IMR-90 (cell line): ENCODE measurements around the gene S100A12. TPM values are rescaled to one million over a fixed set of nuclear protein-coding genes. Genes with fewer than 3 reads are reported as not detected.

Experiments
- ATAC-seq: fragments of 200-7000 bp; cut with Tn5 transposase; 2 replicates; pipeline ENCODE4 v1.9.1; 2020; ENCODE audit warnings: low read depth, mild to moderate bottlenecking, moderate library complexity
- BruUV-seq: library from RNA; stranded (reverse); fragments of 400-500 nt; replicated peaks from 2 replicates; lab custom pipeline; 2021; lab: Mats Ljungman, UMichigan
- CTCF ChIA-PET: fragments of 300-600 bp; formaldehyde crosslinking; extraction: SDS; loops from one replicate; lab custom pipeline; 2021; ENCODE audit warnings: antibody characterized with exemption; lab: Yijun Ruan, JAX
- POLR2A ChIA-PET: fragments of 300-600 bp; sonication (Branson Sonifier 250); formaldehyde crosslinking; loops from one replicate; lab custom pipeline; 2022; ENCODE audit warnings: antibody characterized with exemption; ENCODE audit not compliant: unreplicated experiment; lab: Charles Lee
- DNase-seq: peaks from one replicate; pipeline ENCODE4 v3.0.0; 2013
- H2AFZ ChIP-seq: replicated peaks from 2 replicates; pipeline ENCODE3; 2013; ENCODE audit warnings: low read length, mild to moderate bottlenecking; ENCODE audit not compliant: poor library complexity
- H2AK5ac ChIP-seq: 2 replicates; pipeline ENCODE4 v1.6.1; 2013; ENCODE audit warnings: low read depth, low read length, inconsistent platforms
- H2AK9ac ChIP-seq: replicated peaks from 2 replicates; pipeline ENCODE3; 2013; ENCODE audit warnings: mild to moderate bottlenecking, low read depth, low read length, moderate library complexity; ENCODE audit not compliant: poor library complexity
- H2BK120ac ChIP-seq: 2 replicates; pipeline ENCODE4 v1.6.1; 2013; ENCODE audit warnings: low read depth, low read length, inconsistent platforms
- H2BK15ac ChIP-seq: 3 replicates; pipeline ENCODE4 v1.6.1; 2013; ENCODE audit warnings: low read depth, low read length, inconsistent platforms
- H2BK20ac ChIP-seq: 2 replicates; pipeline ENCODE4 v1.6.1; 2013; ENCODE audit warnings: low read depth, mild to moderate bottlenecking, inconsistent platforms, low read length, moderate library complexity
- H2BK5ac ChIP-seq: 2 replicates; pipeline ENCODE4 v1.6.1; 2013; ENCODE audit warnings: mild to moderate bottlenecking, low read depth, low read length, inconsistent platforms; ENCODE audit not compliant: poor library complexity, severe bottlenecking
- H3K14ac ChIP-seq: replicated peaks from 2 replicates; pipeline ENCODE4 v1.6.1; 2013; ENCODE audit warnings: low read depth, low read length, inconsistent platforms
- H3K18ac ChIP-seq: 2 replicates; pipeline ENCODE4 v1.6.1; 2013; ENCODE audit warnings: low read depth, low read length, control low read depth
- H3K23ac ChIP-seq: 2 replicates; pipeline ENCODE4 v1.6.1; 2013; ENCODE audit warnings: low read depth, low read length, inconsistent platforms
- H3K27ac ChIP-seq: 2 replicates; pipeline ENCODE4 v1.5.1; 2013; ENCODE audit warnings: mild to moderate bottlenecking, control low read depth, low read length; ENCODE audit not compliant: insufficient read depth
- H3K27me3 ChIP-seq: 2 replicates; pipeline ENCODE4 v1.6.1; 2013; ENCODE audit warnings: low read length; ENCODE audit not compliant: control insufficient read depth, insufficient read depth
- H3K36me3 ChIP-seq: 2 replicates; pipeline ENCODE4 v1.6.1; 2013; ENCODE audit warnings: low read length, mixed read lengths; ENCODE audit not compliant: control insufficient read depth, insufficient read depth
- H3K4ac ChIP-seq: 2 replicates; pipeline ENCODE4 v1.6.1; 2013; ENCODE audit warnings: low read depth, low read length, inconsistent platforms
- H3K4me1 ChIP-seq: 2 replicates; pipeline ENCODE4 v1.6.1; 2013; ENCODE audit warnings: low read length, mixed read lengths; ENCODE audit not compliant: control insufficient read depth, insufficient read depth
- H3K4me2 ChIP-seq: 2 replicates; pipeline ENCODE4 v1.6.1; 2013; ENCODE audit warnings: low read depth, mild to moderate bottlenecking, control low read depth, low read length, moderate library complexity
- H3K4me3 ChIP-seq: 2 replicates; pipeline ENCODE4 v1.5.1; 2013; ENCODE audit warnings: low read depth, mild to moderate bottlenecking, control low read depth, low read length, moderate library complexity; ENCODE audit not compliant: insufficient read depth
- H3K56ac ChIP-seq: 2 replicates; pipeline ENCODE4 v1.6.1; 2013; ENCODE audit warnings: low read length, inconsistent platforms; ENCODE audit not compliant: insufficient read depth; ENCODE audit errors: extremely low read depth
- H3K79me1 ChIP-seq, 2 experiments: 2 replicates each; pipeline ENCODE4 v1.6.1; 2013; ENCODE audit warnings: low read length in 2 of 2, inconsistent platforms in 1 of 2, low read depth in 1 of 2
- H3K9ac ChIP-seq: 2 replicates; pipeline ENCODE4 v1.6.1; 2013; ENCODE audit warnings: low read depth, low read length, control low read depth
- H3K9me1 ChIP-seq: 2 replicates; pipeline ENCODE4 v1.6.1; 2013; ENCODE audit warnings: low read length, inconsistent platforms; ENCODE audit not compliant: insufficient read depth
- H3K9me3 ChIP-seq: 2 replicates; pipeline ENCODE4 v1.6.1; 2013; ENCODE audit warnings: low read length; ENCODE audit not compliant: control insufficient read depth, insufficient read depth
- H4K20me1 ChIP-seq: 2 replicates; pipeline ENCODE4 v1.6.1; 2013; ENCODE audit warnings: low read length, inconsistent platforms; ENCODE audit not compliant: insufficient read depth
- H4K5ac ChIP-seq: 2 replicates; pipeline ENCODE4 v1.6.1; 2013; ENCODE audit warnings: mild to moderate bottlenecking, low read depth, low read length, control low read depth
- H4K8ac ChIP-seq, 2 experiments: 2 replicates each; pipeline ENCODE4 v1.6.1; 2013; ENCODE audit warnings: low read depth in 2 of 2, low read length in 2 of 2, control low read depth in 1 of 2, inconsistent platforms in 1 of 2
- H4K91ac ChIP-seq: 2 replicates; pipeline ENCODE4 v1.6.1; 2013; ENCODE audit warnings: low read depth, low read length, inconsistent platforms; ENCODE audit not compliant: insufficient read depth
- BHLHE40 ChIP-seq: fragments of 150-350 bp; IDR thresholded peaks from 2 replicates; pipeline ENCODE4 v1.6.1; 2016; ENCODE audit warnings: mild to moderate bottlenecking, low read depth, low read length
- CEBPB ChIP-seq: IDR thresholded peaks from 2 replicates; pipeline ENCODE4 v1.6.1; 2012; ENCODE audit warnings: low read depth, low read length, improper control_type of control experiment
- CHD1 ChIP-seq: IDR thresholded peaks from 2 replicates; pipeline ENCODE4 v1.6.1; 2012; ENCODE audit warnings: low read depth, low read length, improper control_type of control experiment
- ELK1 ChIP-seq: fragments of 150-350 bp; IDR thresholded peaks from 2 replicates; pipeline ENCODE4 v1.6.1; 2016; ENCODE audit warnings: low read depth, mild to moderate bottlenecking, low read length, moderate library complexity, borderline replicate concordance
- FOS ChIP-seq: fragments of 150-350 bp; IDR thresholded peaks from 2 replicates; pipeline ENCODE4 v1.6.1; 2016; ENCODE audit warnings: low read depth, low read length
- MXI1 ChIP-seq: IDR thresholded peaks from 2 replicates; pipeline ENCODE4 v1.6.1; 2012; ENCODE audit warnings: low read depth, mild to moderate bottlenecking, low read length, moderate library complexity, borderline replicate concordance
- RAD21 ChIP-seq: IDR thresholded peaks from 2 replicates; pipeline ENCODE4 v1.6.1; 2012; ENCODE audit warnings: low read length, improper control_type of control experiment
- RFX5 ChIP-seq: IDR thresholded peaks from 2 replicates; pipeline ENCODE4 v1.8.0; 2012; ENCODE audit warnings: low read depth, mild to moderate bottlenecking, low read length, moderate library complexity
- USF2 ChIP-seq: fragments of 150-350 bp; IDR thresholded peaks from 2 replicates; pipeline ENCODE4 v1.6.1; 2017; ENCODE audit warnings: mild to moderate bottlenecking, antibody characterized with exemption, low read length, low read depth
- WGBS, 2 experiments: methylation state at CpG; one replicate each; pipeline versions ENCODE4 v1.1.5 to v1.1.7; 2013; ENCODE audit warnings: missing lambda C conversion rate in 2 of 2; ENCODE audit not compliant: insufficient read length in 1 of 2; ENCODE audit errors: extremely low coverage in 2 of 2; 5-methylcytosine and 5-hydroxymethylcytosine counted together
- dilution Hi-C: fragments of 300-500 bp; cut with HindIII; formaldehyde crosslinking; loops from one replicate; pipeline ENCODE4 v1.14.3; 2018; ENCODE audit warnings: low sequenced_read_pairs; ENCODE audit not compliant: unreplicated experiment
- in situ Hi-C: fragments of 300-500 bp; cut with MboI; formaldehyde crosslinking; loops from 3 replicates; pipeline ENCODE4 v1.14.3; 2019; ENCODE audit warnings: low sequenced_read_pairs, inconsistent platforms, mixed read lengths
- intact Hi-C: fragments of 100-400 bp; cut with micrococcal nuclease; formaldehyde crosslinking; loops from 2 replicates; pipeline ENCODE4 v1.10.0; 2022
- polyA plus RNA-seq, 3 experiments: library from polyadenylated mRNA; depleted of rRNA; stranded (reverse); fragments of >200 nt; gene quantifications; 2 replicates each; pipeline ENCODE4 v1.2.3, GENCODE V29; 2012; ENCODE audit warnings: low replicate concordance in 1 of 3
- total RNA-seq: library from RNA; depleted of rRNA; stranded (reverse); fragments of >200 nt; gene quantifications from 2 replicates; pipeline ENCODE4 v1.2.3, GENCODE V29; 2012

S100A12 gene
- total and polyA plus RNA-seq, 2 of the 4 experiments (the other 2 are of a cell fraction) = not detected

- no peak for TF ChIP-seq FOS
These were observed 30.0 kb downstream of the S100A12 start (continued) for GRCh38 chr1:153345187-153346076.

GRCh38 chr1:153344718-153345025 lies 30.7 kb downstream of the S100A12 start:
- Histone ChIP-seq H3K14ac (no peak overlapping the region), H3K9me3 (no peaks in the 10 kb centered on the region), H2BK15ac (no peak overlapping the region), H2AK5ac (no peak overlapping the region), H3K4me3 (no peak overlapping the region), H3K23ac (no peak overlapping the region), H3K18ac (no peak overlapping the region), H3K4me1 (no peaks in the 10 kb centered on the region), H4K8ac (no peak overlapping the region), H3K4me2 (no peak overlapping the region), H2BK120ac (no peak overlapping the region), H3K4ac (no peak overlapping the region), H2BK20ac (no peak overlapping the region), H3K27me3 (peaks cover 4% of the 10 kb centered on the region), H4K91ac (no peak overlapping the region), H2AFZ (no peak overlapping the region), H3K56ac (no peak overlapping the region), H3K9me1 (no peaks in the 10 kb centered on the region), H3K9ac (no peak overlapping the region), H2BK5ac (no peak overlapping the region), H4K5ac (no peak overlapping the region), H3K36me3 (no peaks in the 10 kb centered on the region), H3K79me1 (no peaks in the 10 kb centered on the region), H2AK9ac (no peak overlapping the region), H4K20me1 (no peaks in the 10 kb centered on the region), H3K27ac (no peak overlapping the region)
- BruUV-seq = no TSS peak
- POLR2A ChIA-PET = no interaction called here
- no CpG with 5 or more reads among the region's 3 CpGs for WGBS, 2 experiments
- no peak for ATAC-seq
- DNase-seq = no peak
- dilution Hi-C loops (no loop called here), intact Hi-C loops (no loop called here), in situ Hi-C loops (no loop called here)
- CTCF ChIA-PET = no interaction called here
- TF ChIP-seq RAD21 = no peak
- TF ChIP-seq RFX5 = no peak
- no peak for TF ChIP-seq CHD1
- TF ChIP-seq BHLHE40 = no peak
- no peak for TF ChIP-seq USF2
- TF ChIP-seq ELK1 = no peak
- no peak for TF ChIP-seq CEBPB
- no peak for TF ChIP-seq MXI1
